Activated effector memory CD4-positive, alpha-beta T cell treated with anti-CD3 and anti-CD28 coated beads, Interleukin-2, amount 50 U/mL, for 16 hours (primary cell): ENCODE measurements around the gene ADGRB3.
"Not testable (repeated sequence)": the region's sequence is repeated elsewhere in the genome, so short reads cannot be mapped to it uniquely, and the experiment has no call there.

Source experiments
- DNase-seq: peaks from one replicate; pipeline ENCODE4 v3.0.0-alpha.2; 2020

ADGRB3 gene

DNA sequence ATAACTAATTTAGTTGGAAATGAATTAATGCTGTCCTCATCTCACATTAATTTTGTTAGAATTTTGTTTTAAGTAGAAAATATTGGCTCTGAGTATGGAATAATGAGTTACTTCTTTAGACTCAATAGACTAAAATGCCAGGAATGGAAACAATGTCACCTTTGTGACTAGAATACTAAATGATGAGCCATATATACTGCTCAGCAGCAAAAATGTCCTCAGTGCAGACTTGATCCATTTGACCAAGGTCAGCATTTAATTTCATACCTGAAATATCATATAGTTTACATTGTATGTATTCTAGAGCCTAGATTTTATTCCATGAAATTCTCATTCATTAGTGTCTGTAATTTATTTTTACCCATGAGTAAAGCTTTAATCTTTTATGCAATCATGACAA lies 217.7 kb downstream of the ADGRB3 start:
- DNase-seq, result no peak

DNA sequence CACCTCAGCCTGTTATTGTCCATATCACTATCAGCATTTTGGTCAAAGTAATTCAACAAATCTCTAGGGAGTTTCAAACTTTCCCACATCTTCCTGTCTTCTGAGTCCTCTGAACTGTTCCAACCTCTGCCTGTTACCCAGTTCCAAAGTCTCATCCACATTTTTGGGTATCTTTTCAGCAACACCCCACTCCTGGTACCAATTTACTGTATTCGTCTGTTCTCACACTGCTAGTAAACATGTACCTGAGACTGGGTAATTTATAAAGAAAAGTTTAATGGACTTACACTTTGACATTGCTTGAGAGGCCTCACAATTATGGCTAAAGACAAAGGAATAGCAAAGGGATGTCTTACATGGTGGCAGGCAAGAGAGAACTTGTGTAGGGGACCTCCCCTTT lies 224.2 kb downstream of the ADGRB3 start:
- DNase-seq, result no peak

DNA sequence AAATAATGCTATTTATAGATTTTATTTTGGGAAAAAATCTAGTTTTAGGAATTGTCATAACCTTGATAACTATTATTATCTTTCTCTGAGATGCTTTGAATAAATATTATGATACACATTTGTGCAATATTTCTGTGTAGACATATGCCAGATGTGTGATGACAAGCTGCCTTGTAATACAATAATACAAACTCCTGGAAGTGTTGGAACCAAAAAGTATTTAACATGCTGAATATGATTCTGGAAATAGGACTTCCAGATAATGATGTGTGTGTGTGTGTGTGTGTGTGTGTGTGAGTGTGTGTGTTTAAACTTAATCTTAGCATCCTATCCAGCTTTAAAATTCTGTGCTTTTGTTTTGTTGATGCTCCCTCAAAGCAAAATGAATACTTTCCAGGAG lies 233.6 kb downstream of the ADGRB3 start:
- DNase-seq, result no peak

DNA sequence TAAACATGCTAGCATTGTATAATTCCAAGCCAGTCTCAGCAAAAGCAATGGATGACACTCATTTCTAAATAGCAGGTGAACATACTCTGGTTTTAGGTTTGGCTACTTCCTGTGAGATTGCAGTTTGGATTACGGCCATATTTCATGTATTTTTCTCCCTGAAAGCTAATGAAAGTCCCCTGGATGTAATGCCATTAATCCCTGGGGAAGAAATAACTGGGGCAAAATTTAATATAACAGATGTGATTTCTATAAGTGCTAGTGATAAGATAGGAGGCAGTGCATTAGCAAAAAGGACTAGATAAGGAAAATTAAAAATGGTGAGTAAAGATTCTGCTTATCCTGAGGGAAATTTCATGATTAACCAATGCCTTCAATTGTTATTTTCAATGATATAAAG lies 238.2 kb downstream of the ADGRB3 start:
- no peak for DNase-seq

DNA sequence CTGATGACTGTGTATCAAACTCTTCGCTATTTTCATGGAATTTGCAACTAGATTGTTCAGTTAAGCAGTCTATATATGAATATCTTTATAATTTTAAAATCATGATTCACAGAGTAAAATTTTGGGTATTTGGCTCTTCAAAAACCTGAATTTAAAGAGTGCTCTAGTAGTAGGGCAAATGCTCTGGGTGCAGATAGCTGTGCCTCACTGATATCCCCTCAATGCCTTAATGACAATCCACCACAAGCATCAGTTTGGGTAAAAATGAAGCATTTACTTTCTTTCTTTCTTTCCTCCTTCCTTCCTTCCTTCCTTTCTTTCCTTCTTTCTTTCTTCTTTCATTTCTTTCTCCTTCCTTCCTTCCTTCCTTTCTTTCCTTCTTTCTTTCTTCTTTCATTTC lies 239.7 kb downstream of the ADGRB3 start:
- DNase-seq, result no peak

DNA sequence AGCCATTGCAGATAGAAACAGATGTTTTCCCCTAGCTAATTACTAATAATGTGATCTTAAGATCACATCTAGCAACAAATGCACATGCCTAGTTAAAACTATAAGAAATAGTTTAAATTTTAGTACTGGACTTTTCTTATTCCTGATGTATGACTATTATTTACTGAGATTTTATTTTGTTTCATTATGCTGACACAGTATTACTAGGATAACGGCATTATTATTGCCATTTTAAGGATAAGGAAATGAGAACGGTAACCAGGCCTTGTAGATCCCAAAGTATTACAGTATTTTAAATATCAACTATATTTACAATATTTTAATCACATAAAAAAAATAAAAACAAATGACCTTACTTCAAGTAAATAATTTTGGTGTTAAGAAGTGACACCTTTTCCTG lies 240.3 kb downstream of the ADGRB3 start:
- DNase-seq, result no peak

DNA sequence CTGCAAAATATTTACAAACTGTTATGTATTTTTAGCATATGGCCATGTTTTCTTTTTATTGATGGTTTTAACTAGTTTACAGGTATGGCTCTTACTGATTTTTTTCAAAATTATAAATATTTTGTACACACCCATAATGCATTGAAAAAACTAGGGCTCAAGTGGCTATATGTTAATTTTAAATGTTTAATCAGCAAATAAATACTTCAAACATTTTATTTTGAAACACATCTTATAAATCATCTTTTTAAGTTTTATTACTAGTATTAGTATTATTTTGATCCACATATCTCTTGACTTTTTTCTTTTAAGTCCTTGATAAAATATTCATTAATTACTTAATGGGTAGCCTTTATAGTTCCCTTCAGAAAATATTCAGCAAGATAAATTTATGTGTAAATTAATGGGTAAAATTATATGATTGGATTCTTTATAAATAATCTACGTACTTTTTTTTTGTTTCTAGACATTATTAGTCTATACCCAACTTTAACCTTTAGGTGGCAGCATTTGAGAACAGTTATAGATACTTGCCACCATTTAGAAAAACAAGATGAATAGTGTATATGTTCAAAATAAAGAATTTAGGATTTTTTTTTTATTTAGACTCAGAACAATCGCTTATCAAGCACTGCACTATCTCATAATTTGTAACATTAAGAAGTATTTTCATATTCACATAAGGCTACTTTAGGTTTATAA lies 241.9 kb downstream of the ADGRB3 start:
- DNase-seq, result no peak

DNA sequence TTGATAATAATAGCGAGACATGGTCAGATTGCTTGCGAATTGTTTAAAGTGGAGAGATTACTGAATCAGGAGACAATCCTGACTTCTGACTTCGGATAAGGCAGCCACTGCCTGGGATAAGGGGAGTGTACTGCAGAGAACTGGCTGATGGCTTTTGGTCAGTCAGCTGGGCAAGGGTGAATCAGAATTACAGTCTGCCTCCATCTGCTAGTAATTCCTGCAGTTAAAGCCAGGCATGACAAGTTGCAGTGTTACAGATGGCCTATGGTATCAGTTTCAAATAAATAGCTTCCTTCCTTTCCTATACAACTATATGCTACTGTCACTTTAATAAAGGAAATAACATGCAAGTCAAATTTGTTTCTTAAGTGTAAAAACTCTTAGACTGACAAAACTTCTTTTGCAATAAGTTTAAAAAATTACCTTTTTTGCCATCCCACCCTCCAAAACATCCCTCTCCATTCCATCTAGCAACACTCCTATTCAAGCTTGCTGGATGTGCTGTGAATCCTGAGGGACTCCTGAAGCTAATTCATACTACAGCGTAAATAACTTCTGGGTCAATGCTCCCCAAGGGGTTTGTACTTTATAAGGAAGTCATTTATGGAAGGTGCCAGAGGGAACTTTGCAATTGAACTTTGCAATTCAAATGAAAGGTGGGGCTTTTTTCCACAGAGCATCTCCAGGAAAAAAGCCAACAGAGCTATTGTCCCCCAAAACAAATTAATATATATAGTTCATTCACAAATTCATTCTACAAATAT lies 245.2 kb downstream of the ADGRB3 start:
- no peak for DNase-seq

DNA sequence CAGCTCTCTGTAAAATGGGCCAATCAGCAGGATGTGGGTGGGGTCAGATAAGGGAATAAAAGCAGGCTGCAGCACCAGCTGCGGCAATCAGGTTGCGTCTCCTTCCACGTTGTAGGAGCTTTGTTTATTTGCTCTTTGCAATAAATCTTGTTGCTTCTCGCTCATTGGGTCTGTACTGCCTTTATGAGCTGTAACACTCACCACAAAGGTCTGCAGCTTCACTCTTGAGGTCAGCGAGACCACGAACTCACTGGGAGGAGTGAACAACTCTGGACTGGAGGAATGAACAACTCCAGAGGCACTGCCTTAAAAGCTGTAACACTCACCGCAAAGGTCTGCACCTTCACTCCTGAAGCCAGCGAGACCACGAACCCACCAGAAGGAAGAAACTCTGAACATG lies 248.2 kb downstream of the ADGRB3 start:
- DNase-seq, result not testable (repeated sequence)

DNA sequence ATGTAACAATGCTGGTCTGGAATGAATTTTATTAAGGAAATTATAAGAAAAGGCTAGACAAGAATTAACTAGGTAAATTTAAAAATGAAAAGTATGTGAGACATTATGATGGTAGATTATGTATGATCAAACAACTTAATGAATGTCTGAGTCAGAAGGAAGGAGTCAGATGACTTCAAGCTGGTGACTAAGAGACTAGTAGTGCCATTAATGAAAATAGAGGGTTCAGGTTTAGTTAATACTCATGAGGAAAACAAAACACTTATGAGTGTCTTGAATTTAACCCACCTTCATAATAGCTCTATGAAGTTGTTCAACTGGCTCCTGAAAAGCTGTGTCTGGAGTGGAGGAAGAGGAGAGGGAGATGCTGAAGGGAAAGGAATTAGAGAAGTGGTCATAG lies 256.3 kb downstream of the ADGRB3 start:
- DNase-seq, result no peak

DNA sequence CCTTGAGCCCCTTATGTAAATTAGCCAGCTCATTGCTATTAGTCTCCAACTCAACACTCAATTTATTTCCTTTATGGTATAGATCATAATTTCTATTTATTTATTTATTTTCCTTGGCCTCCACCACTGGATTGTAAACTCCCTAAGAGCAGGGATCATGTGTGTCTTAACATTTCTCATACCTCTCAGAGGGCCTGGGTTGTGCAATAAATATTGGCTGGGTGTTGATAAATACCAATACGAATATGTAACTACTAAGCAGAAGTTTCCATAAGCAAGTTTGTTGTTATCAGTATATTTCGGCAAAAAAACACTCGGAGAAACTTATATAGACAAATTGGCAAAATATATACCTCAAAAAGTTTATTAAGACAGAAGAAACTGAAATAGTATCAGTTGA lies 257.4 kb downstream of the ADGRB3 start:
- DNase-seq, result no peak

DNA sequence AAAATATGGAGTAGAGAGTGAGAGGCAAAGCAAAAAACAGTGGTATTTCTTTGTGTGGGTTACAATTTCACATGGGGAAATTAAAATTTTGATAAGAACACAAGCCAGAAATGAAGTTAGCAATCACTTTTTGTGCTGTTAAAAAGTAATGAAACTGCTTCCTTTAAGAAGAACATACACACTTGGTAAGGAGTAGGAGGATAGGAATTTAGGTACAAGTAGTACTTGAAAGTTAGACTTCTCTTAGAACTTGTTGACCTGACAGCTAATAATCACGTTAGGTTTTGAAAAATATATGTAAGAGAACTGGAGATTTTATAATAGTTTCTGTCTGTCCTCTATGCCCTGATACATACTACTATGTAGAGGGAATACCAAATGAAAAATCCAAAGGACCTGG lies 260.8 kb downstream of the ADGRB3 start:
- no peak for DNase-seq

DNA sequence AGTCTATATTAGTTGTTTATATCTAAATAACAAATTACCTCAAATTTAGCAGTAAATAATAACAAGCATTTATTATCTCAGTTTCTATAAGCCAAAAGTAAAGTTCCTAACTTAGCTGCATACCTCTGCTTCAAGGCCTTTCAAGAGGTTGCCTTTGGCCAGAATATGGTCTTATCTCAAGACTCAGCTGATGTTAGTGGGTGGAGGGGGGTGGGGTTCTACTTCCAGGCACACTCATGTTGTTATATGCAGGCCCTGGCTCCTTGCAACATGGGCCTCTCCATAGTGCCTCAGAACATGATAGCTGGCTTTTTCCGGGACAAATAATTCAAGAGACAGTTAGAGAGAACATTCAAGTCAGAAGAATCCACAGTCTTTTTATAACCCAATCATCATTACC lies 266.0 kb downstream of the ADGRB3 start:
- DNase-seq, result no peak

DNA sequence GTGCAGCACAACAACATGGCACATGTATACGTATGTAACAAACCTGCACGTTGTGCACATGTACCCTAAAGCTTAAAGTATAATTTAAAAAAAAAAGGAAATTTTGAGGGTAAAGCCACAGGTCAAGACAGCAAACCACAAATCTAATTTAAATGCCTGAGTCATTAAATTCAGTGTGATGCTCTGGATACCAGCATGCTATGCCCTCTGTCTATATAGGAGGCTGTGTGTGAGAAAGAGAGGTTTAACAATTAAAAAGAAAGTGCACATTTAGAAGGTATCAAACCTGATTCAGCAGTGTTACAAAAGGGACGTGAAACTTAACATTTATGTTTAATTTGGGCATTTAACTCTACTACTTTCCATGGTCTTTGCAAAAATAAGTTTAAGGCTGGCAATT lies 276.3 kb downstream of the ADGRB3 start:
- DNase-seq, result no peak

DNA sequence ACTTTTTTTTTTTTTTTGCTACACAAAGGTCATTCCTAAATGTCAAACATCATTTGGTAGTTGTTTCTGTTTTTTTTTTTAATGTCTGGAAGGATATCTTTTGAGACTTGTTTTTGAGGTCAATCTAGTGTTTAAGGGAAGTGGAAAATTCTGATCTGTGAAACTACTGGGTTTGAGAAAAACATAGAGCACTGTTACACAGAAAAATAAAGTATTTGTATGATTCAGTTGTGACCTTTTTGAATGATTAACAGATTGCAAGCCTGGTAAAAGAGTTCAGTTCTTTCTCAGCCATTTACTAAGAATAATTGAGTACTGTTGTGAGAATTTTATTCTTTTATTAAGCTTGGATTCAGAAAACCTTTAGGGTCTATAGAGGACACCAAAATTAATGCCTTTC lies 276.7 kb downstream of the ADGRB3 start:
- no peak for DNase-seq

DNA sequence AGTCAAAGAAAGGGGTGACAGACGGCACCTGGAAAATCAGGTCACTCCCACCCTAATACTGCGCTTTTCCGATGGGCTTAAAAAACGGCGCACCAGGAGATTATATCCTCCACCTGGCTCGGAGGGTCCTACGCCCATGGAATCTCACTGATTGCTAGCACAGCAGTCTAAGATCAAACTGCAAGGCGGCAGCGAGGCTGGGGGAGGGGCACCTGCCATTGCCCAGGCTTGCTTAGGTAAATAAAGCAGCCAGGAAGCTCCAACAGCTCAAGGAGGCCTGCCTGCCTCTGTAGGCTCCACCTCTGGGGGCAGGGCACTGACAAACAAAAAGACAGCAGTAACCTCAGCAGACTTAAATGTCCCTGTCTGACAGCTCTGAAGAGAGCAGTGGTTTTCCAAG lies 277.7 kb downstream of the ADGRB3 start:
- DNase-seq, result not testable (repeated sequence)

DNA sequence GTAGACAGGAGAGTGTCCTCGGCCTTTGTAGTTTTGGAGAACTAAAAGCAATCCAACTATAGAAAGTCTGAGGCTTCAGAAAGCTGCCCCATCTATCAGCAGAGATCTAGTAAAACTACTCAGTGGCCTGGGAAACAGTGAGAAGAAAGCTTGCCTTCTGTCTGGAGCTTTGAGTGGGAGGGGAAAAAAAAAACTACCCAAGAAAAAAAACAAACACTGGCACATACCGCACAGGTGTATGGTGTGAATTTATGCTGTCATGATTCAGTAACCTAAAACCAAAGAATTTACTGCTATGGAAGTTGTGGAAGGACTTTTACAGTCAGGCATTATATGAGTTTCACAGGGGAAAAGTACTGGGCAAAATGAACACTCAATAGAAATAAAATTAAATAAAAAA lies 280.5 kb downstream of the ADGRB3 start:
- no peak for DNase-seq

DNA sequence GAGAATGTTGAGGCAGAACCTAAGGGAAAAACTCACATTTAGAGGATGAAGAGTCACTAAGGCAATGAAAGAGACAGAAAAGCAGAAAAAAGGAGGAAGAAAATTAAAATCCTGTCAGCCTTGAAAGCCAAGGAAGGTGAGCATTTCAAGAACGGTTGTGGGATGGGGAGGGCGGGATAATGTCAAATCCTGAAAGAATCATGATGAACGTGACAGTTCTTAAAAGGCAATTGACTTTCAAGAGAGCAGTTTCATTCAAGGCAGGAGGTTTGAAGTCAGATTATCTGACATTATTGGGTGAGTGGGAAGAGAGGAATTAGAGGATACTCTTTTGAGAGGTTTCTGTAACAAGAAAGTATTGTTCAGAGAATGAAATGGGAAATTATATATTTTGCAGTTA lies 284.5 kb downstream of the ADGRB3 start:
- DNase-seq, result no peak

DNA sequence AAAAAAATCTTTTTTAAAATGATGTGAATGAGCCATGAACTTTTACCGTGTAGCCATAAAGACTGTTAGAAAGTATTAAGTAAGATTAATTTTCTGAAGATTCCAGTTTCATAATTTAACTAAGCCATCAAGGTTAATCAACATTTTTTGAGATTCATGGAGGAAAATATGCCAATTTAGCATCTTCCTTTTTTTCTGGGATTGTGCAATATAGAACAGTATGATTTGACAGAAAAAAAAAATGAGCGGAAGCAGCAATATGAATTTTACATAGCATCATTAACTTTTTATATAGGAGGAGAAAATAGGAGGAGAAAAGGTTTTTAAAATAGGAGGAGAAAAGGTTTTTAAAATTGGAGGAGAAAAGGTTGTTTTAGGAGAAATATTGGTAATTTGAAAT lies 306.3 kb downstream of the ADGRB3 start:
- DNase-seq, result no peak

DNA sequence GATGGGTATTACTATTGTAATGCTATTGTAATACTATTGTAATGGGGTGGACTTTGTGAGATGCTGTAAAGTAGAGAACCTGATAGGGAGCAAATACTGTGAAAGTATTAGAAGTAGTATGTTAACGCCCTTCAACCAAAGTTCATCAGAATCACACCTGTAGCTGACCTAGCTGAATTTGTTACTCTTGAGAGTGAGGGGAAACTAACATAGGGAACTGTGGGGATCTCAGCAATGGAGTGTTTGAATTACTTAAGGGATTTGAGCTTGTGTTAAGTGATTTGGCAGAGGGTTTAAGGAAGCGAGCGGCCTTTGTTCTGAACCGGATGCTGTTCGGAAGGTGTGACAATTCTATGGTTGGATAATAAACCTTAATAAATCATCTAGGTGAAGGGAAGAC lies 312.6 kb downstream of the ADGRB3 start:
- no peak for DNase-seq

DNA sequence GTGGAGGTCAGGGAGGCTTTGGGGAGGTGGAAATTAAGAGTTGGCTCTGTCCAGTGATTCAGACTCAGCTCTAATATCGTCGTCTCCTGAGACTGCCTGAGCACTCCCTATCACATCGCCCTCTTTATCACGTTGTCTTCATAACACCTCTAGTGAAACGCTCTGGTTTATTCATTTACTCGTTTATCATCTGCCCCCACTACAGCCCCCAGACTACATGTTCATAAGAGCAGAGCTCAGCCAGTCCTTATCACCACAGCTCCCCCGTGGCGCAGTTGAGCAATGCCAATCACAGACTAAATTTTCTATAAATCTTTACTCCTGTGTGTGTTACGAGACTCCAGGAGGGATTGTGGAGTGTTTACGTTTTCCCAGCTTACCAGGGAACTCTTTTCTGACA lies 316.2 kb downstream of the ADGRB3 start:
- DNase-seq, result no peak

DNA sequence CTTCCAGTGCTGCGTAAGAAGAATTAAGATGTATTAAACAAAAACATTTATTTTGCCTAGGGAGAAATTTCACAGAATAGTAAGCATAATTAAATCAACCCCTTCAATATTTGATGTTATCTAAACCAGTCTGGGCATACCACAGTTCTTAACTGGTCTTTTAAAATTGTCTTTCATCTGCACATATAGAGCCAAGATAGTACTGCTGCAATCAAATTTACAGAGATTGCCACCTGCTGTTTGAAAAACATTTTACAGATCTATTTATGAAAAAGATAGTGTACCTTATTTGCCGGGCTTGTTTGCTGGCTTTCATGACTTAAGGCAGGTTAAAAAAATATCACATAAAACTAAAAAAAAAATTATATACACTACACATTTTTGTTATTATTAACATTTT lies 323.2 kb downstream of the ADGRB3 start:
- no peak for DNase-seq

DNA sequence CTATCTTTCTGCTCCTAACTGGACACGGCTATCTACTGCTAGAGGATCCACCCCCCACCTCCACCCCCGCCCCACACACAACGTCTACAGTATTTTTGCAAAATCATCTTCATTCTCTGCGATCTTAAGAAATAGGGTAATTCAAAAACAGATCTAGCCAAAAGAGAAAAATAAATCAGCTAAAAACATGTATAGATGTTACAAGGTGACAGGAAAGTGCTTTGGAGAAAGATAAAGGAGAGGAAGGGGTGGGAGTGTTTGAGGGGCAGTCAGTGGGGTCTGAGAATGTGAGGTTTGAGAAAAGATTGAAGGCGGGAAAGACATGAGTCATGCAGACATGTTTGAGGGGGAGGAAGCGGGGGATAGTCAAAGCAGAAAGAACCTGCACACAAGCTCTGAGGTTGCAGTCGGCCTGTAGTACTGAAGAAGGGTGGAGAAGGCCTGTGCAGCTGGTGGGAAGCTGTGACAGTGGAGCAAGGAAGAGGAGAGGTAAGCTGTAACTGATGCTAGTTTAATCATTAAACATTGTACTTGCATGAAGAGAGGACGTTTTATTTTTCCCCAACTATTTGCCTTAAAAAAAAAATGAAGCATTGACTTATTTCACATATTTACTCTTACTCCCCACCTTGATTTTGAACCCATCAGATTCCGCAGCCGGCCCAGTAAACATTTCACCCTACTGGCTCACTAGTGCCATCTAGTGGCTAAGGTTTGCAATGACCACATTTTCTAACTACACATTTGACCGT lies 332.6 kb downstream of the ADGRB3 start:
- peak; percentile 76 for DNase-seq

DNA sequence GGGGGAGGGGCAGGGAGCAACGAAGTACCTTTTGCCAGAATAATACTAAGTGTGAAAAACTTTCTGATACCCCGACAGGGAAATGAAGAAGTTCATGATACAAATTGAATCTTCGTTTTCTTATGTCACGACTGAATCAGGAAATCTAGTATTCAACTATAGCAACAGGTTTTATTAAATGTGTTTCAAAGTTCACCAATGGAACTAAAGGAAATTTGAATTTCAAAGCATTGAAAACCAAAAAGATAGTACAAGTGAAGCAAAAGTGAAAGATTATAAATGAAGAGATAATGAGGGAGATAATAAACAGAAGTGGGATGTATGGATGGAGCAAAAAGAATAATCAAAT lies 333.2 kb downstream of the ADGRB3 start:
- no peak for DNase-seq
